Mesothelial cell of epicardium (in vitro differentiated cells): Measurements from ENCODE around the gene ARHGAP33. TPM values are rescaled to one million over a fixed set of nuclear protein-coding genes. Genes with fewer than 3 reads are reported as not detected.

Experiments used
- DNase-seq, 2 experiments: peaks; one replicate each; pipeline ENCODE4 v3.0.0; 2021; ENCODE audit warnings: low spot score in 2 of 2; ENCODE audit not compliant: unreplicated experiment in 2 of 2
- H3K27ac Mint-ChIP-seq: 2 replicates; pipeline ENCODE4 v1.8.0; 2021; ENCODE audit warnings: mixed read lengths
- H3K27me3 Mint-ChIP-seq: 2 replicates; pipeline ENCODE4 v1.8.0; 2021; ENCODE audit warnings: low read depth, mixed read lengths
- H3K36me3 Mint-ChIP-seq: 2 replicates; pipeline ENCODE4 v1.8.0; 2021; ENCODE audit warnings: mixed read lengths
- H3K4me1 Mint-ChIP-seq: 2 replicates; pipeline ENCODE4 v1.8.0; 2021; ENCODE audit warnings: mixed read lengths
- H3K4me3 Mint-ChIP-seq: 2 replicates; pipeline ENCODE4 v1.8.0; 2021; ENCODE audit warnings: mild to moderate bottlenecking, moderate library complexity, mixed read lengths
- H3K9me3 Mint-ChIP-seq: 2 replicates; pipeline ENCODE4 v1.8.0; 2021; ENCODE audit warnings: mixed read lengths
- total RNA-seq: library from RNA; stranded (reverse); gene quantifications from 3 replicates; pipeline ENCODE4 v1.2.1, GENCODE V29; 2021
- TF ChIP-seq, protein P1 (sequence below): fragments of 200-600 bp; sonication (generic); IDR thresholded peaks from one replicate; pipeline ENCODE4 v1.5.0; 2021; ENCODE audit warnings: antibody characterized with exemption; ENCODE audit not compliant: unreplicated experiment

The ARHGAP33 gene
- total RNA-seq, 1 donor from 2014 or later, result 74.0 TPM

DNA sequence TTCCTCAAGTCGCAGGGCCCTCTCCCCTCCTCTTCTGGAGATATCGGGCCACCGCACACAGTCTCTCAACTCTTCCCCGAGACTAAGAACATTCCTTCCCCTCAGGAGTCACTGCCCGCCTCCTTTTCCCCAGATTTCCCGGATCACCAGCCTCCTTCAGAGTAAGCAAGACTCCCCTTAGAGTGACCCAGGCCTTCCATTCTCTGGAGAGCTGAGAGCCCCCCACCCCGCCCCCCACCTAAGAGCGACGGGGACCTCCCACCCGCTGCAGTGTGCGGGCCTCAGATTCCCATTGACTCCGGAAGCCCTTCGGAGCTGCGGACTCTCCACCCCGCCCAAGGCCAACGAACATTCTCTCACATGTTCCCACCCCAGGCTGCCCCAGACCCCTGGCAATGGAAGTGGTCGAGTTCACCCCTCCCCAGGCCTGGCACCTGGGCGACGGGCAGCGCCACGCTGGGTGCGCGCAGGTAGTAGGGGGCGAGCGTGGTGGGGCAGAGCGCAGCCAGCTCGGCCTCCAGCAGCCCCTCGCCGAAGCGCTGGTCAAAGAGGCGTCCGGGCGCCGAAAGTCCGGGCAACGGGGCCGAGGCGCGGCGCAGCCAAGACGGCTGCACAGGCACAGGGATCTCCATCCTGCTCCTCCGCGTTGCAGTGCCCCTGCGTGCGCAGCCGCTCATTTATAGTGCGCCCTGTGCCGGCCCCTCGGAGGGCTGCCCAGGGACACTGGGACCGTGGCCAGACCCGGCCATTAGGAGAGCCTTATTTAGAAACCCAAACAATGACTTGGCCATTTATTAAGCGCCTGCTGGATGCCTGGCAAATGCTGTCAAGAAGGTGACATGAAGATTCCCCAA is 18.8 kb upstream of the ARHGAP33 start, which contains the start of gene HSPB6:
HSPB6 (minus strand) TSS at position 653 of the 854 bp plus-strand sequence; CDS start at position 632, 21 bp downstream.
- H3K27me3 Mint-ChIP-seq, result peaks cover 9% of the 10 kb centered on the region
- H3K4me3 Mint-ChIP-seq, result peak within 1 kb of the TSS; percentile 97
- DNase-seq, result peak in 1 of 2 experiments; percentile 55
- peaks cover 4% of the 10 kb centered on the region for H3K36me3 Mint-ChIP-seq
- no peaks in the 10 kb centered on the region for H3K9me3 Mint-ChIP-seq
- peak within 1 kb of the TSS; percentile 96 for H3K27ac Mint-ChIP-seq
- TF ChIP-seq, protein P1, sequence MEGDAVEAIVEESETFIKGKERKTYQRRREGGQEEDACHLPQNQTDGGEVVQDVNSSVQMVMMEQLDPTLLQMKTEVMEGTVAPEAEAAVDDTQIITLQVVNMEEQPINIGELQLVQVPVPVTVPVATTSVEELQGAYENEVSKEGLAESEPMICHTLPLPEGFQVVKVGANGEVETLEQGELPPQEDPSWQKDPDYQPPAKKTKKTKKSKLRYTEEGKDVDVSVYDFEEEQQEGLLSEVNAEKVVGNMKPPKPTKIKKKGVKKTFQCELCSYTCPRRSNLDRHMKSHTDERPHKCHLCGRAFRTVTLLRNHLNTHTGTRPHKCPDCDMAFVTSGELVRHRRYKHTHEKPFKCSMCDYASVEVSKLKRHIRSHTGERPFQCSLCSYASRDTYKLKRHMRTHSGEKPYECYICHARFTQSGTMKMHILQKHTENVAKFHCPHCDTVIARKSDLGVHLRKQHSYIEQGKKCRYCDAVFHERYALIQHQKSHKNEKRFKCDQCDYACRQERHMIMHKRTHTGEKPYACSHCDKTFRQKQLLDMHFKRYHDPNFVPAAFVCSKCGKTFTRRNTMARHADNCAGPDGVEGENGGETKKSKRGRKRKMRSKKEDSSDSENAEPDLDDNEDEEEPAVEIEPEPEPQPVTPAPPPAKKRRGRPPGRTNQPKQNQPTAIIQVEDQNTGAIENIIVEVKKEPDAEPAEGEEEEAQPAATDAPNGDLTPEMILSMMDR, result no peak
- H3K4me1 Mint-ChIP-seq, result peaks cover 21% of the 10 kb centered on the region

DNA sequence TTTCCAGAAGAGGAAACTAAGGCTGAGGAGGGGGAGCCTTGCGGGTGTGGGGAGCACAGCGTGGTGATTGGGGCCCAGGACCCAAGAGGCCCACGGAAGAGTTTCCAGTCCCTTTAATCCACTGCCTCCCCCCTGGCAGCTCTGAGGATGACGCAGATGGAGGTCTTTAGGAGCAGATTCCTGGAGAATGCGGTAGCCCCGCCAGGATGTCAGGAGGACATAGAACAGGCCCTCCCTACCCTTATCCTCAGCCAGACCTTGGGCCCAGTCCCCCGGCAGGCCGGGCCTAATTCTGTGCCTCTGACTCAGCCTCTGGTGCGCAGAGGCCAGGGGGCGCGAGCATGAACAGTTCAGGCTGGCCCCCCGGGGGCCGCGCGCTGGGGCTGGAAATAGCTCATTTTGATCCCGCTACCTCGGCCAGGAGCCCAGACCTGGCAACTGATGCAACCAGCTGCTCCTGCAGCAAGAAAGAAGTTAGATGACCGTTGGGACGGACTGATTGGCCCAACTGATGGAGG is 18.1 kb upstream of the ARHGAP33 start:
- Mint-ChIP-seq H3K27ac (peak overlapping the region; percentile 96), H3K27me3 (peaks cover 9% of the 10 kb centered on the region), H3K4me3 (peak overlapping the region; percentile 97), H3K4me1 (peaks cover 21% of the 10 kb centered on the region), H3K36me3 (peaks cover 4% of the 10 kb centered on the region), H3K9me3 (no peaks in the 10 kb centered on the region)
- TF ChIP-seq, protein P1, result no peak
- DNase-seq, result peak in 1 of 2 experiments; percentile 75

DNA sequence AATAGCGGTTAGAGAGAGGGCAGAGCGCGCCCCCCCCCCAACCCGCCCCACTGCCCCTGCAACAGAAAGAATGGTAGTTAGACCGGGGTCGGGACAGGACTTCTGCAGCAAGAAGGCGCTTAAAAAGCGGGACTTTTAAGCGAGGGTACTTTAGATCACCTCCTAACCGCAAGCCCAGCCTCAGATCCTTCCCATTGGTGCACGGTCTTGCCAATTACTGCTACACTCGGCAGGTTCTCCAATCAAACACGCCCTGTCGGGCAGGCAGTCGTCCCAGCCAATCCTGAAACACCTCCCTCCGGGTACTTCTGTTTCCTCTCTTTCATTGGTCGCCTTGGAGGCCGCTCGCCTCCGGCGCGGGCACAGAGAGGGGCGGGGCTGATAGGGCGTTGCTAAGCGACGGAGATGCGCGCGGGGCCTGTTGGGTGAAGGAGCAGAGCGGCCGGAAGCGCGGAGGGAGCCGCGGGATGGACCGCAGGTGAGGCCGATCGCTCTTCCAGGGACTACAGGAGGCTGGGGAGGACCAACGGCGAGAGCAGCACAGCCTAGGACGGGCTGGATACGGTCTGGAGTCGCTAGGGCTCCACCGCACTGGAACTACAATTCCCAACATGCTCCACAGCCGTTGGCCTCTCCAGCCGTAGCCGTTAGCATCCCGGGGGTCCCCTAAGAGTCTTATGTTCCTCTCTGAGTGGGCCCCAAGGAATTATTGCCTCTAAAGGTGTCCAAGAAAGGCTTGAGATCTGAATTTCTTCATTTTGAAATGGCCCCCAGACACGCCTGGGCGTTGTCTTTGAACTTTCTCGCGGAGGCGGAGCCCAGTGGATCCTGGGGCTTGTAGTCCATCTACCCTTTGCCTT is 17.4 kb upstream of the ARHGAP33 start, which contains the start of gene PROSER3:
PROSER3 (plus strand) TSS at position 428 of the 860 bp plus-strand sequence; CDS start at position 468, 40 bp downstream.
- H3K4me1 Mint-ChIP-seq, result peaks cover 21% of the 10 kb centered on the region
- no peaks in the 10 kb centered on the region for H3K9me3 Mint-ChIP-seq
- peaks cover 4% of the 10 kb centered on the region for H3K36me3 Mint-ChIP-seq
- peaks cover 9% of the 10 kb centered on the region for H3K27me3 Mint-ChIP-seq
- DNase-seq, result peak; percentile 95 to 97
- TF ChIP-seq, protein P1, result no peak
- H3K4me3 Mint-ChIP-seq, result peak within 1 kb of the TSS; percentile 97
- peak within 1 kb of the TSS; percentile 96 for H3K27ac Mint-ChIP-seq

DNA sequence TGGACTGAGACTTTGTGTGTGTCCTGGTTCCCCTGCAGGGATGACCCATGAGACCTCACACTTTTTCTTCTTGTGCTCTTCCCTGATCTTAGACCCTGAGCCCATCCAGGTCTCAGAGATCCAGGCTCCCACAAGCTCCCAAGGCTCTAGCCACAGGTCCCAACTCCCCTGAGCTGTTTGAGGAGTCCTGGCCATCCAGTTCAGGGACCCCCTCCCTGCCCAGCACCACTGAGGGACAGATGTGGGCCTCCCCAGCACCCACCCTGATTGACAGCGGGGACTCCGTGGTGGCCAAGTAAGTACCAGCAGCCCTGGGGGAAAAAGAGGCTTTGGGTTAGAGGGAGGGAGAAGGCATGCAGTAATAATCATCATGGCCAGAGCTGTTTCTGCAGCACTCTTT is 15.7 kb upstream of the ARHGAP33 start:
- peaks cover 3% of the 10 kb centered on the region for H3K36me3 Mint-ChIP-seq

More for the DNA sequence above, 15.7 kb upstream of the ARHGAP33 start:
- Mint-ChIP-seq H3K27me3 (peaks cover 8% of the 10 kb centered on the region), H3K27ac (no peak overlapping the region), H3K4me3 (peak overlapping the region; percentile 97), H3K9me3 (no peaks in the 10 kb centered on the region), H3K4me1 (peaks cover 21% of the 10 kb centered on the region)
- TF ChIP-seq, protein P1, result no peak
- no peak for DNase-seq
